GM19043 (cell line): Measurements from ENCODE around the gene PIK3CA.
A peak's percentile ranks its signal among the peaks of the same experiment; 100 is the strongest.
"Not testable (repeated sequence)": the region's sequence is repeated elsewhere in the genome, so short reads cannot be mapped to it uniquely, and the experiment has no call there.

Source experiments
- ATAC-seq: cut with Tn5 transposase; IDR thresholded peaks from one replicate; pipeline ENCODE4 v1.9.1; 2021; ENCODE audit warnings: low read depth; ENCODE audit not compliant: unreplicated experiment

Gene PIK3CA

DNA sequence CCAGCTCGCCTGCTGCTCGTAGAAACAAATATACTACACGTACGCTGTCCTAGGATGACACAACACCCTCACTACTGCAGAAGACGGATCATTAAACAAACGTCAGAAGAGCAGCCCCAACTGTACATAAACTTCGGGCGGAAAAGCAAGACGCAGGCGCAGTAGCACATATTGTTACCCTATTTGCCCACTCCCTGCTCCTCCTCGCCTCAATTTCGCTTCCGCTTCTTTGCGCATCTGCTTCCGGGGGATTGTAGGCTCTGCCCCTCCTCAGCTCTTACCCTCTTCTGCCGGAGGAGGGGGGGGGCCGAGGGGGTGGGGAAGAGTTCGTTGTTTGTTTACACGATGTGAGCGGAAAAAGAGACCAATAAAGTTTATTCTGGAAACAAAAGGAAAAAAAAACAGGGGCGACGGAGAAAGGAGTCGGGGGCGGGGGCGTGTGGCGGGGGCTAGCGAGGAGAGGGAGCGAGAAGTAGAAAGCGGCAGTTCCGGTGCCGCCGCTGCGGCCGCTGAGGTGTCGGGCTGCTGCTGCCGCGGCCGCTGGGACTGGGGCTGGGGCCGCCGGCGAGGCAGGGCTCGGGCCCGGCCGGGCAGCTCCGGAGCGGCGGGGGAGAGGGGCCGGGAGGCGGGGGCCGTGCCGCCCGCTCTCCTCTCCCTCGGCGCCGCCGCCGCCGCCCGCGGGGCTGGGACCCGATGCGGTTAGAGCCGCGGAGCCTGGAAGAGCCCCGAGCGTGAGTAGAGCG lies at the start of gene PIK3CA:
PIK3CA (plus strand) TSS at position 485 of the 743 bp plus-strand sequence. CDS start 50,469 bp downstream, outside the sequence.
- peak; percentile 72 for ATAC-seq

DNA sequence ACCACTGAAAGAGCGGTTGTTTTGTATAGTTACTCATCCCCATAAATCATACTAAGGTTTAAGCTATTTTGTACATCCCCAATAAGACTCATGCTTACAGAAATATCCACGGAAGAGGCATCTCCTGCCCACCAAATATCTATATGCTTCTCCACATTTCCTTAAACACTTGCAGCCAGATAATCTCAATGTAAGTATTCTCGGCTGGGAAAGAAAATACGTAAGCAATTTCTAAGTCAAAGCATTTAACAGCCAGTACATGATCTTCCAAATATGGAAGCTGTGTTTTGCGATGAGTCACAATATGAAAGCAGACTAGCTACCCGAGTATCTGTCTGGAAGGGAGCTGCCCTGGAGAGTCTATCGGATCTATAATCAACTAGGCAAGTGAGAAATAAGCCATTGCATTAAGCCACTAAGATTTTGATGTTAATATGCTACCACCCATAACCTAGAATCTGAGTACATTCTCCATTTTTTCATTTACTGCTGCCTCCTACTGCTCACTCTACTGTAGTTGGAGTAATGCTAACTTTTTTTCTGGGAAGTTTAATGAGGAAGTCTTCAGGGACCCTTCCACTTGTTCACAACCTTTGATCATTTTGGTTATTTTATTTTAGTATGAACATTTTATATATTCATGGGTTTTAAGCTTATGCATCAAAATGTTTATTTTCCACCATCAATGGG lies 49.6 kb upstream of the PIK3CA start:
- no peak for ATAC-seq

DNA sequence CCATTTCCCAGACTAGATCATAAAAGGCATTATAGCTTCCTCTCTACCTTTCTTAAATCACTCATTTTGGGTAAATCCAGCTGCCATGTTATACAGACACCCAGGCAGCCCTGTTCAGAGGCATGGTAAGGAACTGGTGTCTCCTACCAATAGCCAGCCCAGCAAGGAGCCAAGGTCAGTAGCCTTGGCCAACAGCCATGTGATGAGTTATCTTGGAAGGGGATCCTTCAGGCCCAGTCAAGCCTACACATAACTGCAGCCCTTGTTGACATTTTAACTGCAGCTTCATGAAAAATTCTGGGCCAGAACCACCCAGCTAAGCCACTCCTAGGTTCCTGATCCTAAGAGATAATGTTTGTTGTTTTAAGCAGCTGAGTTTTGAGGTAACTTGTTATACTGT lies 47.5 kb upstream of the PIK3CA start:
- ATAC-seq: no peak

DNA sequence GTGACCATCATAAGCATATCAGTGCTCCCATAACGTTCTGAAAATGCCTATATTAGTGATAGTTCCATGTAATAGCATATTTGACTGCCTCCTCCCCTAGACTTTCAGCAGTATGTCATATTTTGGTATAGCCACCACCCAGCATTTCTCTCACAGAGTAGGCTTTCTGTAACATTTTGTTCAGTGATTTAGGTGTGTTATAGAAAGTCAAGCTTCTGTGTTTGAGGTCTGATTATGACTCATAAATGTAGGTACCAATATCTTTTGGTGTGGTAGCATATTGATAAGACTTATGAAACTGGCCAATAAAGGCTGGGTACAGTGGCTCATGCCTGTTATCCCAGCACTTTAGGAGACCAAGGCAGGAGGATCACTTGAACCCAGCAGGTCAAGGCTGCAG lies 42.3 kb upstream of the PIK3CA start:
- no peak for ATAC-seq

DNA sequence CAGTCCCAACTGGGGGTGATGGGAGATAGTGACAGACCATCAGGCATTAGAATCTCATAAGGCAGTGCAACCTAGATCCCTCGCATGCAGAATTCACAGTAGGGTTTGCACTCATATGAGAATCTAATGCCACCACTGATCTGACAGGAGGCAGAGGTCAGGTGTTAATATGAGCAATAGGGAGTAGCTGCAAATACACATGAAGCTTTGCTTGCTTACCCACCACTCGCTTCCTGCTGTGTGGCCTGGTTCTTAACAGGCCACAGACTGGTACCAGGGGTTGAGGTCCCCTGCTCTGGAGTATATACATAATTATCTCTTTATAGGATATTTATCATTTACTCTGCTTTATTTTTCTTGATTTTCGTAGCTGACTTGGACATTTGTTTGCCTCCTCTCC lies 40.5 kb upstream of the PIK3CA start:
- no peak for ATAC-seq

DNA sequence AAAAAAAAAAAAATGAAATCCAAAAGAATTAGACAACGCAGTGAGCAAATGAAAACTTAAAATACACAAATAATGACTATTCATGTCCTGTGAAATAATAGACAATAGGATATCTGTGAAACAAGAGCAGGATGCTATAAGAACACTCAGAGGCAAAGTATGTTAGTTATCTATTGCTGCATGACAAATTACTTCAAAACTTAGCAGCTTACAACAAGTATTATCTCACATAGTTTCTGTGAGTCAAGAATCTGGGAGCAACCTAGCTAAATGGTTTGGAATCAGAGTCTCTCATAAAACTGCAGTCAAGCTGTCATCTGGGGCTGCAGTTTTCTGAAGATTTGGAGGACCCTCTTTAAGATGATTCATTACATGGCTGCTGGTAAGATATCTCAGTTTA lies 40.1 kb upstream of the PIK3CA start:
- no peak for ATAC-seq

DNA sequence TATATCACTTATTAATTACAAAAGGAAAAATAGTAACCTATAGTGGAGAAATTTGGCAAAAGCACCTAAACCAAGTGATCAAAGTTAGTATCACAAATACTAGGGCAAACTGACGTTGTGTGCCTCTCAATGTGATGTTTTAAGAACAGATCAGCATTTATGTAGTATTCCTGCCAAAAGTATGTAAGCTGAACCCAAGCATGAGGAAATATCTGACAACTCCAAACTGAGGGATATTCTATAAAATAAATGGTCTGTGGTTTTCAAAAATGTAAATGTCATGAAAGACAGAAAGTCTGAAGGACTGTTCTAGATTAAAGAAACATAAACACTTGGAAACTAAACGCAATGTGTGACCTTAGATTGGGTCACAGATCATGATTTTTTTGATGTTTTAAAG lies 34.3 kb upstream of the PIK3CA start:
- ATAC-seq: no peak

DNA sequence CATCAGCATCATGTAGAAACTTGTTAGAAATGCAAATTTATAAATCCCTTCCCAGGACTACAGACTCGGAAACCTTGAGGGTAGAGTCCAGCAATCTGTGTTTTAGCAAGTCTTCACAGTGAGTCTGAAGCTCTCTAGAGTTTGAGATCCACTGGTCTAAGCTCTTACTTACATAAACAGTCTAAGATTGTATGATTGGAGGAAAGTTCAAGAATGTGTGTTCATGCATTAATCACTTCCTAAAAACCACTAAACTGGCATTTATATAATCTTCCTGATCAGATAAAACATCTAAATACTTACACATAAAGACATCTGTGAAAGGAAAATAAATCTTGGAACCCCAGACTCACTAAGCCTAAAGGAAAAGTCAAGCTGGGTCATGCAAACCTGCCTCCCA lies 32.7 kb upstream of the PIK3CA start:
- ATAC-seq: not testable (repeated sequence)

DNA sequence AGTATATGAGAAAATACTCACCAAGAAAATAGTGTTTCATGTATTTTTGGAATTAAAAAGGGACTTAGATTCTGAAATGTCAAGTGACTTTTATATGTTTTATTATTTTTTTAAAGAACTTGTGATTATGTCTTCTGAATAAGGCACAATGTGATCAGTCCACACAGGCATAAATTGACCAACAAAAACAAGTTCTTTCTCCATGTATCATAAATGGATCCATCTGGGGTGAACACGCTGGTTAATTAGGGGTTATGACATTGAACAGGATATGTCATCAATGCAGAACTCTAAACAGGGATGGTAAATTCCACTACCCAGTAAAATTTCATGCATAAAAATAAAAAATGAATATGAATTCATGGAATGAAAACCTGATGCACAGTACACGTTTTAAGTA lies 31.3 kb upstream of the PIK3CA start:
- no peak for ATAC-seq

DNA sequence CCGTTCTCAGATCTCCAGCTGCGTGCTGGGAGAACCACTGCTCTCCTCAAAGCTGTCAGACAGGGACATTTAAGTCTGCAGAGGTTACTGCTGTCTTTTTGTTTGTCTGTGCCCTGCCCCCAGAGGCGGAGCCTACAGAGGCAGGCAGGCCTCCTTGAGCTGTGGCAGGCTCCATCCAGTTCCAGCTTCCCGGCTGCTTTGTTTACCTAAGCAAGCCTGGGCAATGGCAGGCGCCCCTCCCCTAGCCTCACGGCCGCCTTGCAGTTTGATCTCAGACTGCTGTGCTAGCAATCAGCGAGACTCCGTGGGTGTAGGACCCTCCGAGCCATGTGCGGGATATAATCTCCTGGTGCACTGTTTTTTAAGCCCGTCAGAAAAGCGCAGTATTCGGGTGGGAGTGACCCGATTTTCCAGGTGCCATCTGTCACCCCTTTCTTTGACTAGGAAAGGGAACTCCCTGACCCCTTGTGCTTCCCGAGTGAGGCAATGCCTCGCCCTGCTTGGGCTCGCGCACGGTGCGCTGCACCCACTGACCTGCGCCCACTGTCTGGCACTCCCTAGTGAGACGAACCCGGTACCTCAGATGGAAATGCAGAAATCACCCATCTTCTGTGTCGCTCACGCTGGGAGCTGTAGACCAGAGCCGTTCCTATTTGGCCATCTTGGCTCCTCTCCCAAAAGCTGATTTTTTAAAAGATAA lies 15.8 kb upstream of the PIK3CA start:
- not testable (repeated sequence) for ATAC-seq

DNA sequence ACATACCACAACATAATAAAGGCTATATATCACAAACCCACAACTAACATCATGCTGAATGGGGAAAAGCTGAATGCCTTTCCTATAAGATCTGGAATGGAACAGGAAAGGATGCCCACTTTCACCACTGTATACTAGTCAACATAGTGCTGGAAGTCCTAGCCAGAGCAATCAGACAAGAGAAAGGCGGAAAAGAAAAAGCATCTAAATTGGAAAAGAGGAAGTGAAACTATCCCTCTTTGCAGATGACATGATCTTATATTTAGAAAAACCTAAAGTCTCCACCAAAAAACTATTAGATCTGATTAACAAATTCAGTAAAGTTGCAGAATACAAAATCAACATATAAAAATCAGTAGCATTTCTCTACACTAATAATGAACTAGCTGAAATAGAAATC lies 14.6 kb upstream of the PIK3CA start:
- ATAC-seq: no peak

DNA sequence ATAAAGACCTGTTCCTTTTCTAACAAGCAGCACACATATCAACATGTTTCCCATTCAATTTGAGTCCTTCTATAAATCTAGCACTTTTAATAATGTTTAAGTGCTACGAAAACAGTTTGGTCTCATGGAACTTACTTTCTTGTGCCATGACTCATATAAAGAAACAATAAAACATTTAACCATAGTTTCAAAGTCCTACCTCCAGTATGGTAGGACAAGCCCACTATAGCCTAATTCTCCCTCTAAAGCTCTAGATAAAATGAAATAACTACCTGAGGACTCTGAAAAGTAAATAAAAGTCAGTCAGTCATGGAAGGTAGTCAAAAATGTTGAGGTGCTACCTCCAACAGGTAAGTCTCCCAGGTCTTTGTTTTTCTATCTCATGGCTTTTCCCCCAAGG lies 12.0 kb upstream of the PIK3CA start:
- no peak for ATAC-seq

DNA sequence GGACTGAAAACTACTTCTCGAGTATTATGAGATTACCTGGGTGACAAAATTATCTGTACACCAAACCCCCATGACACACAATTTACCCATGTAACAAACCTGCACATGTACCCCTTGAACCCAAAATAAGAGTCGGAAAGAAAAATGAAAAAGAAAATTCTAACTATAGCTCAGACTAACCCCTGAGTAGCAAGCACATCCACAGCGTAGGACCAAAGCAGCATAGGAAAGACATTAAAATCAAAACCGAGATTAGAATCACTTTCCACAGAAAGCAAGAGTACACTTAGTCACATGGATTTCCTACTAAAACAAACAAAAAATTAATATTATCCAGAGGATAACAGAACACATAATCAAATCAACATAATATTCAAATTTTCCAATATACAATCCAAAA lies 6.3 kb upstream of the PIK3CA start:
- no peak for ATAC-seq

DNA sequence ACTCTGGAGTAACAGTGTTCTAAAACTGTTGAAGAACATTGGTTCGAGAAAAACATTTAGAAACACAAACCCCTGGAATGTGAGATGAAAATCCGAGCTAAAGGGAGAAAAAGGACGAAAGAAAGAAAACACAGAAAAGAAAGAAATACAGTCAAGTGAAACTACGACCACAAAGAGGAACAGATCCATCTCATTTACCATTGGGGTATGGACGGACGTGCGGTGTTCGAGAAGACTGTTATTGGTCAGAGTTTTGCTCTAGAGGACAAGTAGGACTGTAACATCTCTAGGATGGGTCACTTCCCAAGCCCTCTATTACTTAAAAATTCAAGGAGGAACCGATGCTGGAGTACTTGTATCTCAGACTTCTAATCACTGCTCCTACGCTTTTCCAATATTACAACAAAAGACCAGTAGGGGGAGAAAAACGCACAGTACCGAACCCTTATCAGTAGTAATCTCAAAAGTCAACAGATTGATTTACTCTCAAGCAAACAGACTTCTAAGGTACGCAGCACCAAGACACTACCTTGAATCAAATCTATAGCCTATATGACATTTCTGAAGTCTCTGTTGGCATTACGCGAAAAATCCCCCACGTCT lies 1.1 kb upstream of the PIK3CA start:
- ATAC-seq: peak; percentile 29

DNA sequence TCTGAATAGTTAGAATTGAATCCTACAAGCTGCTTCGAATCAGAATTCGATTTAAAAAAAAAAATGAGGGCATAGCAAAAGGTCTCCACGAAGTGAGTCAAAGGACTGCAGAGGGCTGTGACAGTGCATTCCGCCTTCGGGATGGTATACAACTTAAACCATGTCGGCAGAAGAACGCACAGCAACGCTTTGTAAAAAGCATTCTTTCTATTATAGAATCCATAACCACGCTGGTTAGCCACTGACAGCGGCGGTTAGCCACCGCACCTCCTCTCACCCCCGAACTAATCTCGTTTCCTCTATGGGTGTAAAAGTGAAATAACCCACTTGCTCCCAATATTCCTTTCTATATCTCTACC lies 664 bp upstream of the PIK3CA start:
- peak; percentile 20 for ATAC-seq

DNA sequence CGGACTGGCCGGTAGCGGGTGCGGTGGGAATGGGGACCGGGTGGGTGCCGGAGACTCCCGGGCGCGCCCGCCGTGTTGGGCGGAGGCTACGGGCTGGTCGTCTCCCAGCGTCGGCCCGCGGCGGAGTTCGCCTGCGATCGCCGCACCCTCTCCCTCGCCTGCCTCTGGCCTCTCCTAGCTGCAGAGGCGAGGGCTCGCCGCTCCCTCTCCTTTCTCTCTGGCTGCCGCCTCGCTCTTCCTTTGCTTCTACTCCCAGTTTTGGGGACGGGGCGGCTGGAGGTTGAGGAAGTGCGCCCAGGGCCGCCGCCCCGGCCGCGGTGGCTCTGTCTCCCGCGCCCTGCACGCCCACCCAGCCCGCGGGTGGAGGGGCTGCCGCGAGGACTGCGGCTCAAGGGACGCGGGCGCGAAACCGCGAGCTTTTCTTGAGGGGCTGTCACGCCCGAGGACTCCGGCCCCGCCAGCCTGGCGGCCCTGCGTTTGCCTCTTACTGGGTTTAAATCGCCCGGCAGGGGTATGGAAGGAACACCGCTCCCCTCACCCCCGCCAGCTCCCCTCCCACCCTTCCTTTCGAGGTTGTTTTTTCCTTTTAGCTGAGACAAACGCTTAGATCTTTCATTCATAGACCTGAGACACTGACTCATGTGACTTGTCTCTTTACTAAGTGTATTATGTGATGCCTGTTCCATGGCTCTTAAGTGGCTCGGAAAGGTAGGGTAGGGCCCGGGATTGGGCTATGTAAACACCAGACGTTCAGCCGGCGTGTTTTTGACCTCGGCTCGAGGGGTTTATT lies 654 bp downstream of the PIK3CA start:
- peak; percentile 12 for ATAC-seq

DNA sequence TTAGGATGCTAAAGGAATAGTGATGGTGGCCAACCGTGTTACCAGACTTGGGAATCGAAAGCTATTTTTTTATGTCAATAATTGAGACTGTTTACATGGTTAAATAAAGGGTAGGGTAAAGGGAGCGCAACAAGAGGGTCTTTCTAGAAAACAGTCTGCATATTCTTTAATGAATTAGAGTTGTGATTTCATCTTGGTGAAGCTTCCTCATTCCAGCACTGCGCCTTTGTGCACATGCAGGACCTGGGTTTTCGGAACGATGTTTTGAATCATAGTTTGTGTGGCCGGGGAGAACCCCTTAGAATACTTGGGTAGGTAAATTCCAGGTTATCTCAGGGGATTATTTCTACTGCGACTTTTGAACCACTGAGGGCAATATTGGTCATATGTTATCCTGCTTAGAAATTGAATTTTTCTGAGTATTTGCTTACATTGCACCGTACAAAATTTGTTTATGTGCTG lies 1.3 kb downstream of the PIK3CA start:
- ATAC-seq: no peak

DNA sequence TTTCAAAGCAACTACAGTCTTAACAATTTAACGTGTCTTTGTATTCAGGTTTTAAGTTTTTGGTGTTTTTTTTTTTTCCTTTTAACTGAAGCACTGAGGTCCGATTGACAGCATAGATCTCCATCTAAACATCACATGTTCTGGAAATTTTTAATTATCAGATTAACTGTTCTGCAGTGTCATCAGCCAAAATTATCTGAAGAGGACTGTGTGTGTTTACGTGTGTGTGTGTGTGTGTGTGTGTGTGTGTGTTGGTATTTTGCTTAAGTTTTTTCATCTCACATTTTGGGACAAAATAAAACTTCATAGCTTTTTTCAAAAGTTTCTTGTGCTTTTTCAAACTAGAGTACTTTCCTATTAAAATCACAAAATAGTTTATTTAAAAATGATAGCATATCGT lies 1.8 kb downstream of the PIK3CA start:
- ATAC-seq: no peak

DNA sequence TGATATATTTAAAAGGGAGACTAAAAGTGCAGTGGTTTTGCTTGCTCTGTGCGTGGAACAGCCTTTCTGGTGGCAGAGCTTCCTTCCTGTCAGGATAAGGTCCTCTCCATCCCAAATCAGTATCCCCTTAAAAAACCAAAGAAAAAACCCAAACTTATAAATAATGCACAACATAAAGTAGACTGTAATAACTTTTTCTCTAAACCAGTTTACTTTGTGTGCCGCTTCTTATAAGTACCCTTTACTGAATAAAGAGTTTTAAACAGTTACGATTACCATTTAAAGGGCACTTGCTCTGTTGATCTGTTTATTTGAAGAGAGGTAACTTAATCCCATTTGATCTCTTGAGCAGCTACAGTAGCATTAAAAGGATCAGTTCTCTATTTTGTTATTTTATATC lies 2.5 kb downstream of the PIK3CA start:
- ATAC-seq: no peak

DNA sequence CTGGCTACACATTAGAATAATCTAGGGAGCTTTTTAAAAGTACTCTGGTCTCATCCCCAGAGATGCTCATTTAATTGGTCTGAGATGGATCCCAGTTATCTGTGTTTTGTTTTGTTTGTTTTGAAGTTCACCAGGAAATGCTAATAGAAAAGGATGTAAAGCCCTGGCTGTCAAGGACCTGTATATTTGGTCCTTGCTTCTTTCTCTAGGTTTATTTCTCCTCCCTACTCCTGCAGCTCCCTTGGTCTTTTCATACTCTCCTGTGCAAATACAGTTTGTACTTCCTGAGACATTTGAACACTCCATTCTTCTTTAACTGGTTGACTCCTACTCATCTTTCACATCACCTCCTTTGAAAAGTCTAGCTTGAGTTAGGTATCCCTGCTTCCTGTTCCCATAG lies 3.3 kb downstream of the PIK3CA start:
- no peak for ATAC-seq
